ENCODE measurements around the gene SMPD3.

GRCh38 chr16:68379472-68380347 lies 68.6 kb downstream of the SMPD3 start:
- TF ChIP-seq CTCF (IDR thresholded peaks at IDR 0.05): no peak
- no peak for TF ChIP-seq POLR2A (IDR thresholded peaks at IDR 0.05)
